Measurements from ENCODE around the gene TLDC2.

The TLDC2 gene

GRCh38 chr20:36850759-36851158 is 25.2 kb upstream of the TLDC2 start:
- no peak for DNase-seq (ENCODE audit: low read depth)
- TF ChIP-seq, protein P1, sequence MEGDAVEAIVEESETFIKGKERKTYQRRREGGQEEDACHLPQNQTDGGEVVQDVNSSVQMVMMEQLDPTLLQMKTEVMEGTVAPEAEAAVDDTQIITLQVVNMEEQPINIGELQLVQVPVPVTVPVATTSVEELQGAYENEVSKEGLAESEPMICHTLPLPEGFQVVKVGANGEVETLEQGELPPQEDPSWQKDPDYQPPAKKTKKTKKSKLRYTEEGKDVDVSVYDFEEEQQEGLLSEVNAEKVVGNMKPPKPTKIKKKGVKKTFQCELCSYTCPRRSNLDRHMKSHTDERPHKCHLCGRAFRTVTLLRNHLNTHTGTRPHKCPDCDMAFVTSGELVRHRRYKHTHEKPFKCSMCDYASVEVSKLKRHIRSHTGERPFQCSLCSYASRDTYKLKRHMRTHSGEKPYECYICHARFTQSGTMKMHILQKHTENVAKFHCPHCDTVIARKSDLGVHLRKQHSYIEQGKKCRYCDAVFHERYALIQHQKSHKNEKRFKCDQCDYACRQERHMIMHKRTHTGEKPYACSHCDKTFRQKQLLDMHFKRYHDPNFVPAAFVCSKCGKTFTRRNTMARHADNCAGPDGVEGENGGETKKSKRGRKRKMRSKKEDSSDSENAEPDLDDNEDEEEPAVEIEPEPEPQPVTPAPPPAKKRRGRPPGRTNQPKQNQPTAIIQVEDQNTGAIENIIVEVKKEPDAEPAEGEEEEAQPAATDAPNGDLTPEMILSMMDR (conservative IDR thresholded peaks at IDR 0.05; ENCODE audit: control insufficient read depth, insufficient read depth, low read depth, low read length), result no peak
- no peak overlapping the region for H3K4me3 ChIP-seq (ENCODE audit: control insufficient read depth, low read depth, low read length)

DNA sequence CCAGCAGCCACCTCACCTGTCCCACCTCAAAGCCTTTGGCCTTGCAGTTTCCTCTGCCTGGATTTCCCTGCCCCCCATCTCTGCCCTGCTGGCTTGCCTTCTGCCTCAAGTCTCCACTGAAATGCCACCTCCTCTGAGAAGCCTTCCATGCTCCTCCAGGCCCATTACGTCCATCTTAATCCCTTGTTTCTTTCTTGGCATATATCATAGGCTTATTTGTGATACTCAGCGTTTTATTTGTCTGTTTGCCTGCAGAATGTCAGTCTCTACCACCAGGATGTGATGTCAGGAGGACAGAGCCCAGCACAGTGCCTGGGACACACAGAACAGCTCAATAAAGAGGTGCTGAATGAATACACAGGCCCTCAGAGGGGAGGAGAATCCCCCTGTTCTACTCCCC is 24.4 kb upstream of the TLDC2 start:
- H3K4me3 ChIP-seq (ENCODE audit: control insufficient read depth, low read depth, low read length), result no peak overlapping the region
- TF ChIP-seq, protein P1 (conservative IDR thresholded peaks at IDR 0.05; ENCODE audit: control insufficient read depth, insufficient read depth, low read depth, low read length), result no peak
- no peak for DNase-seq (ENCODE audit: low read depth)

- DNase-seq (ENCODE audit: low read depth), result no peak
- TF ChIP-seq, protein P1 (conservative IDR thresholded peaks at IDR 0.05; ENCODE audit: control insufficient read depth, insufficient read depth, low read depth, low read length), result no peak
- H3K4me3 ChIP-seq (ENCODE audit: control insufficient read depth, low read depth, low read length), result no peak overlapping the region
Observed at GRCh38 chr20:36852187-36852586, 23.8 kb upstream of the TLDC2 start.

- DNase-seq (ENCODE audit: low read depth), result peak; percentile 42
- TF ChIP-seq, protein P1 (conservative IDR thresholded peaks at IDR 0.05; ENCODE audit: control insufficient read depth, insufficient read depth, low read depth, low read length), result no peak
- H3K4me3 ChIP-seq (ENCODE audit: control insufficient read depth, low read depth, low read length), result no peak overlapping the region
Observed at GRCh38 chr20:36854348-36855240, 21.3 kb upstream of the TLDC2 start.

- no peak overlapping the region for H3K4me3 ChIP-seq (ENCODE audit: control insufficient read depth, low read depth, low read length)
- TF ChIP-seq, protein P1 (conservative IDR thresholded peaks at IDR 0.05; ENCODE audit: control insufficient read depth, insufficient read depth, low read depth, low read length), result no peak
- DNase-seq (ENCODE audit: low read depth), result peak; percentile 49
Observed at GRCh38 chr20:36855241-36855657, 20.7 kb upstream of the TLDC2 start.

DNA sequence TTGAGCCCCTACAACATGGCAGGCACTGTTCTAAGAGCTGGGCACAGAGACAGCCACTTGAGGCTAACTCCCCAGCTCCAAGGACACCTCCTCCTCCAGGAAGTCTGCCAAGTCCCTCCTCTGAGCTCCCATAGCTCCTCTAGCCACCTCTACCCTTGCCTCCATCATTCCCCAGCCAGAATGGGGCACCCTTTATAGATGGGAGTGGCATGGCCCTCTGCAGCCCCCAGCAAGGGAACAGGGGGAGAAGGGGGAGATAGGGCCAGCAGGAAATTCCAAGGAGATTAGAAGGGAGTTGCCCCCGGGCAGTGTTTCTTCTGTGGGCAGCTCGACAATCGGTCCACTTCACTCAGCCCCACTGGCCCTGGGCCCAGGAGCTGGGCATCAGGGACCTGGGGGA is 19.7 kb upstream of the TLDC2 start:
- TF ChIP-seq, protein P1 (conservative IDR thresholded peaks at IDR 0.05; ENCODE audit: control insufficient read depth, insufficient read depth, low read depth, low read length), result no peak
- H3K4me3 ChIP-seq (ENCODE audit: control insufficient read depth, low read depth, low read length), result no peak overlapping the region
- DNase-seq (ENCODE audit: low read depth), result peak; percentile 57

Data from fibroblast of mammary gland (primary cell).